ENCODE measurements around the gene NDST4. TPM values are rescaled to one million over a fixed set of nuclear protein-coding genes. Genes with fewer than 3 reads are reported as not detected.

NDST4 gene
- total and polyA plus RNA-seq, 2 donors (not counting 1 experiment from before 2014, with no cell fraction given) = not detected

DNA sequence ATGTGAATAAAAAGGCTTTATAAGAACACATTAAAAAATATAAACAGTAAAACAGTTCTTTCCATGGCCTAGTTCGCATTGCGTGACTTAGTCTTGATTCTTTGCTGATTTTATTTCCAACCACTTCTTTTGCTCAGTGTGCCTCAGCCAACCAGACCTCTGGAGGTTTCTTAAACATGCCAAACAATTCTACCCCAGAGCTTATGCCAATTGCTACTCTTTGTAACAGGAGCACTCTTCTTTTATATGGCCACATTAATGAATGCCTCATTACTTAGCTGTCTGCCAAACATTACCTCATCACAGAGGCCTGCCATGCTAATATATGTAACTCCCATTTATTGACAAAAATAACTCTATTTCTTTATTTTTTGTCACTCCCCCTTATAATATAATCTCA, 202.3 kb downstream of the NDST4 start:
- Histone ChIP-seq H3K79me2 (ENCODE audit: control insufficient read depth, insufficient read depth, low read length) (no peaks in the 10 kb centered on the region), H2AFZ (ENCODE audit: low read length) (no peak overlapping the region), H3K27me3 (ENCODE audit: control insufficient read depth, insufficient read depth, low read length) (no peaks in the 10 kb centered on the region), H3K4me2 (ENCODE audit: extremely low read depth, insufficient read depth, low read length) (no peak overlapping the region), H3K9me3 (ENCODE audit: control insufficient read depth, insufficient read depth, low read depth, low read length) (no peaks in the 10 kb centered on the region), H3K36me3 (ENCODE audit: control insufficient read depth, insufficient read depth, low read length) (no peaks in the 10 kb centered on the region), H3K9ac (ENCODE audit: insufficient read depth, low read length) (no peak overlapping the region), H3K4me3 (replicated peaks in 1 of 4; ENCODE audit: control extremely low read depth in 1 of 4, insufficient read depth in 1 of 4, low read depth in 3 of 4, low read length in 4 of 4) (no peak overlapping the region), H3K27ac (ENCODE audit: insufficient read depth, low read length) (no peak overlapping the region), H3K4me1 (ENCODE audit: control insufficient read depth, extremely low read depth, insufficient read depth, low read length) (no peaks in the 10 kb centered on the region), H4K20me1 (ENCODE audit: control insufficient read depth, extremely low read depth, insufficient read depth, low read length) (no peaks in the 10 kb centered on the region)
- no peak for TF ChIP-seq EZH2 (IDR thresholded peaks at IDR 0.05; ENCODE audit: low read length, missing control alignments)
- TF ChIP-seq CTCF (conservative IDR thresholded peaks at IDR 0.05 in 1 of 2, IDR thresholded peaks at IDR 0.05 in 1 of 2; ENCODE audit: low read depth in 1 of 2, low read length in 2 of 2) = no peak
- DNase-seq (ENCODE audit: low read depth in 2 of 2) = peak in 1 of 2 donors; percentile 28

- H3K27ac ChIP-seq (ENCODE audit: insufficient read depth, low read length) = no peak overlapping the region
- H3K9me3 ChIP-seq (ENCODE audit: control insufficient read depth, insufficient read depth, low read depth, low read length) = no peaks in the 10 kb centered on the region
- no peak overlapping the region for H3K9ac ChIP-seq (ENCODE audit: insufficient read depth, low read length)
- no peaks in the 10 kb centered on the region for H3K27me3 ChIP-seq (ENCODE audit: control insufficient read depth, insufficient read depth, low read length)
- H4K20me1 ChIP-seq (ENCODE audit: control insufficient read depth, extremely low read depth, insufficient read depth, low read length) = no peaks in the 10 kb centered on the region
- no peak overlapping the region for H3K4me2 ChIP-seq (ENCODE audit: extremely low read depth, insufficient read depth, low read length)
- H3K4me3 ChIP-seq (replicated peaks in 1 of 4; ENCODE audit: control extremely low read depth in 1 of 4, insufficient read depth in 1 of 4, low read depth in 3 of 4, low read length in 4 of 4) = no peak overlapping the region
- H3K79me2 ChIP-seq (ENCODE audit: control insufficient read depth, insufficient read depth, low read length) = no peaks in the 10 kb centered on the region
- H3K36me3 ChIP-seq (ENCODE audit: control insufficient read depth, insufficient read depth, low read length) = no peaks in the 10 kb centered on the region
- no peak overlapping the region for H2AFZ ChIP-seq (ENCODE audit: low read length)
- no peaks in the 10 kb centered on the region for H3K4me1 ChIP-seq (ENCODE audit: control insufficient read depth, extremely low read depth, insufficient read depth, low read length)
- DNase-seq (ENCODE audit: low read depth in 2 of 2) = no peak
- TF ChIP-seq EZH2 (IDR thresholded peaks at IDR 0.05; ENCODE audit: low read length, missing control alignments) = no peak
- no peak for TF ChIP-seq CTCF (conservative IDR thresholded peaks at IDR 0.05 in 1 of 2, IDR thresholded peaks at IDR 0.05 in 1 of 2; ENCODE audit: low read depth in 1 of 2, low read length in 2 of 2)
These were observed 205.9 kb downstream of the NDST4 start for GRCh38 chr4:114907568-114907967.

- Histone ChIP-seq H3K27me3 (ENCODE audit: control insufficient read depth, insufficient read depth, low read length) (no peaks in the 10 kb centered on the region), H3K9me3 (ENCODE audit: control insufficient read depth, insufficient read depth, low read depth, low read length) (no peaks in the 10 kb centered on the region)
- DNase-seq (ENCODE audit: low read depth in 2 of 2) = no peak
These were observed 208.4 kb downstream of the NDST4 start for GRCh38 chr4:114905017-114905416.

More at GRCh38 chr4:114905017-114905416, 208.4 kb downstream of the NDST4 start:
- H3K9ac ChIP-seq (ENCODE audit: insufficient read depth, low read length) = no peak overlapping the region
- H3K4me2 ChIP-seq (ENCODE audit: extremely low read depth, insufficient read depth, low read length) = no peak overlapping the region
- no peak overlapping the region for H3K4me3 ChIP-seq (replicated peaks in 1 of 4; ENCODE audit: control extremely low read depth in 1 of 4, insufficient read depth in 1 of 4, low read depth in 3 of 4, low read length in 4 of 4)
- H3K36me3 ChIP-seq (ENCODE audit: control insufficient read depth, insufficient read depth, low read length) = no peaks in the 10 kb centered on the region
- no peaks in the 10 kb centered on the region for H4K20me1 ChIP-seq (ENCODE audit: control insufficient read depth, extremely low read depth, insufficient read depth, low read length)
- no peak for TF ChIP-seq EZH2 (IDR thresholded peaks at IDR 0.05; ENCODE audit: low read length, missing control alignments)
- no peak for TF ChIP-seq CTCF (conservative IDR thresholded peaks at IDR 0.05 in 1 of 2, IDR thresholded peaks at IDR 0.05 in 1 of 2; ENCODE audit: low read depth in 1 of 2, low read length in 2 of 2)
- no peak overlapping the region for H2AFZ ChIP-seq (ENCODE audit: low read length)
- H3K79me2 ChIP-seq (ENCODE audit: control insufficient read depth, insufficient read depth, low read length) = no peaks in the 10 kb centered on the region
- no peaks in the 10 kb centered on the region for H3K4me1 ChIP-seq (ENCODE audit: control insufficient read depth, extremely low read depth, insufficient read depth, low read length)
- H3K27ac ChIP-seq (ENCODE audit: insufficient read depth, low read length) = no peak overlapping the region
